IPS DF 6.9 (cell line): ENCODE measurements around the gene NECTIN1.
A peak's percentile ranks its signal among the peaks of the same experiment; 100 is the strongest.

Experiments used
- DNase-seq: peaks from one replicate; pipeline ENCODE4 v3.0.0-alpha.2; 2013; ENCODE audit warnings: low read depth, low spot score
- H3K27ac ChIP-seq: one replicate; pipeline ENCODE4 v1.5.1; 2013; ENCODE audit warnings: low read length, control low read depth
- H3K27me3 ChIP-seq: 2 replicates; pipeline ENCODE4 v1.6.1; 2013; ENCODE audit warnings: mild to moderate bottlenecking, low read length; ENCODE audit not compliant: control insufficient read depth, insufficient read depth
- H3K36me3 ChIP-seq: 2 replicates; pipeline ENCODE4 v1.6.1; 2013; ENCODE audit warnings: low read length; ENCODE audit not compliant: control insufficient read depth, insufficient read depth
- H3K4me1 ChIP-seq: 2 replicates; pipeline ENCODE4 v1.6.1; 2013; ENCODE audit warnings: low read length; ENCODE audit not compliant: control insufficient read depth, insufficient read depth
- H3K4me3 ChIP-seq: 2 replicates; pipeline ENCODE4 v1.5.1; 2013; ENCODE audit warnings: mild to moderate bottlenecking, low read length
- H3K9me3 ChIP-seq: 2 replicates; pipeline ENCODE4 v1.6.1; 2013; ENCODE audit warnings: low read length, inconsistent platforms; ENCODE audit not compliant: control insufficient read depth, insufficient read depth
- WGBS: extraction: QIAGEN DNeasy Blood & Tissue Kit; methylation state at CpG from one replicate; pipeline ENCODE4 v1.1.7; 2013; ENCODE audit warnings: mixed read lengths, missing lambda C conversion rate; ENCODE audit not compliant: insufficient read length, insufficient coverage; 5-methylcytosine and 5-hydroxymethylcytosine counted together

Gene NECTIN1

GRCh38 chr11:119728651-119729580 lies at the start of gene NECTIN1:
TSS of gene NECTIN1 (minus strand) at chr11:119729200. CDS start at chr11:119728553, 647 bp downstream.
- H3K27ac ChIP-seq, result no peak within 1 kb of the TSS
- H3K4me3 ChIP-seq, result peak within 1 kb of the TSS; percentile 85
- no peaks in the 10 kb centered on the region for H3K9me3 ChIP-seq
- WGBS, result no CpG with 5 or more reads among the region's 128 CpGs
- no peaks in the 10 kb centered on the region for H3K36me3 ChIP-seq
- H3K27me3 ChIP-seq, result no peaks in the 10 kb centered on the region
- H3K4me1 ChIP-seq, result peaks cover 13% of the 10 kb centered on the region
- no peak for DNase-seq

DNA sequence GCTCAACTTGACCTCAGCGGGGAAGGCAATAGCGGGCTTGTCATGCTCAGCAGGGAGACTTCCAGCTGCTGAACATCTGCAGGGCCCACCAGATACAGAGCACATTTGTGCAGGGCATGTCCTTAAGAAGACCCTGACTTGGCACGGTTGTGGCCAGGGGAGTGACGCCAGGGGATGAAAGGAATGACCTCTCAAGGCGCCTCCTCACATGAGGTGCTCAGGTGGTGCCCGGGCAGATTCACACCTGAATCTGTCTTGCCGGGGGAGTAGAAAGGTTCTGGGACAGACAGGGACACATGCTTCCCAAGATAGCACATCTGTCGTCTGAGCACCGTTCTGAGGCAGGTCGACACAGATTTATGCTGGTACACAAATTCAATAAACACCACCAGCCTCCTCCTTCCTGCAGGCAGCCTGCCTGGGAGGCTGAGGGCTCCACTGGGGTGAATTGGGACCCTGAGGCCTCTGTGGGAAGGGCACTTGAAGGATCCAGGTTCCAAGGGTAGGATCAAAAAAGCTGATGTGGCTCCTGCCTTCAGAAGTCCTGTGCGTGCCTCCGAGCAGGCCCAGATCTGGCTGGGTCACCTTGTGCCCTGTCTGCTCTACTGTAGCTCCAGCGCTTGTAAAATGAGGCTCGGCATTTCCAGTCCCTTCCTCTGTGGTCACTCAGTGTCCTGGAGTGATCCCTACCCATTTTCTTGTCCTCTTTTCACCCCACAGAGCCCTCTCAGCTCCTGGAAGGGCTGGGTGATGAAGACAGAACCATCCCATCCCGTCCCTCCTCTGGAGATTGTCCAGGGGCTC lies 49.6 kb upstream of the NECTIN1 start:
- no peak for DNase-seq
- H3K27me3 ChIP-seq, result no peaks in the 10 kb centered on the region
- H3K9me3 ChIP-seq, result no peaks in the 10 kb centered on the region
- no peaks in the 10 kb centered on the region for H3K4me1 ChIP-seq
- no peaks in the 10 kb centered on the region for H3K36me3 ChIP-seq
- no CpG with 5 or more reads among the region's 15 CpGs for WGBS
- no peak overlapping the region for H3K27ac ChIP-seq
- H3K4me3 ChIP-seq, result no peak overlapping the region

DNA sequence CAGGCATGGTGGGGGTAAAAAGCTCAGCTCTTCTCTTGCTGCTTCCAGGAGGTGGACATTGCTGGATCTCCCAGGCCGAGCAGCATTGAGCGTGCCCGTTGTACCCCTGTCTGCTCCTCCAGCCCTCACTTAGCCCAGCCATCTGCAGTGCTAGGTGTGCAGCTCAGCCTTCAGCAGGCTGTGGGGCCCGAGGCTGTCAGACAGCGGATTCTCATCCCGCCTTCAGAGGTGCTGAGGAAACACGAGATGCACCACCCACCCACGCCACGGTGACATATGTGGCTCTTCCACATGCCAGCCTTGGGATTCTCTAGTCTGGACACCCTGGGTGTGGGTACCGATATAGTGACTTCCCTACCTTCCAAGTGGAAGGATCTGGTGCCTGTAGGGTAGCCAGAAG lies 48.9 kb upstream of the NECTIN1 start:
- no CpG with 5 or more reads among the region's 10 CpGs for WGBS
- no peaks in the 10 kb centered on the region for H3K4me1 ChIP-seq
- no peak for DNase-seq

GRCh38 chr11:119776651-119777050 lies 47.7 kb upstream of the NECTIN1 start:
- no CpG with 5 or more reads among the region's 5 CpGs for WGBS

More for the DNA sequence above, 48.9 kb upstream of the NECTIN1 start:
- Histone ChIP-seq H3K4me3 (no peak overlapping the region), H3K36me3 (no peaks in the 10 kb centered on the region), H3K9me3 (no peaks in the 10 kb centered on the region), H3K27ac (no peak overlapping the region), H3K27me3 (no peaks in the 10 kb centered on the region)

GRCh38 chr11:119776031-119776636 lies 47.1 kb upstream of the NECTIN1 start:
- Histone ChIP-seq H3K9me3 (no peaks in the 10 kb centered on the region), H3K4me3 (no peak overlapping the region), H3K4me1 (no peaks in the 10 kb centered on the region), H3K36me3 (no peaks in the 10 kb centered on the region), H3K27me3 (no peaks in the 10 kb centered on the region), H3K27ac (no peak overlapping the region)
- no CpG with 5 or more reads among the region's 4 CpGs for WGBS
- no peak for DNase-seq

More at GRCh38 chr11:119776651-119777050, 47.7 kb upstream of the NECTIN1 start:
- Histone ChIP-seq H3K9me3 (no peaks in the 10 kb centered on the region), H3K27me3 (no peaks in the 10 kb centered on the region), H3K4me3 (no peak overlapping the region), H3K27ac (no peak overlapping the region), H3K4me1 (no peaks in the 10 kb centered on the region), H3K36me3 (no peaks in the 10 kb centered on the region)
- no peak for DNase-seq

GRCh38 chr11:119774172-119774763 lies 45.3 kb upstream of the NECTIN1 start:
- WGBS, result no CpG with 5 or more reads among the region's 1 CpG
- Histone ChIP-seq H3K36me3 (no peaks in the 10 kb centered on the region), H3K9me3 (no peaks in the 10 kb centered on the region), H3K4me1 (no peaks in the 10 kb centered on the region), H3K4me3 (no peak overlapping the region), H3K27me3 (no peaks in the 10 kb centered on the region; the same call in 1 of the 2 replicates), H3K27ac (no peak overlapping the region)
- no peak for DNase-seq

DNA sequence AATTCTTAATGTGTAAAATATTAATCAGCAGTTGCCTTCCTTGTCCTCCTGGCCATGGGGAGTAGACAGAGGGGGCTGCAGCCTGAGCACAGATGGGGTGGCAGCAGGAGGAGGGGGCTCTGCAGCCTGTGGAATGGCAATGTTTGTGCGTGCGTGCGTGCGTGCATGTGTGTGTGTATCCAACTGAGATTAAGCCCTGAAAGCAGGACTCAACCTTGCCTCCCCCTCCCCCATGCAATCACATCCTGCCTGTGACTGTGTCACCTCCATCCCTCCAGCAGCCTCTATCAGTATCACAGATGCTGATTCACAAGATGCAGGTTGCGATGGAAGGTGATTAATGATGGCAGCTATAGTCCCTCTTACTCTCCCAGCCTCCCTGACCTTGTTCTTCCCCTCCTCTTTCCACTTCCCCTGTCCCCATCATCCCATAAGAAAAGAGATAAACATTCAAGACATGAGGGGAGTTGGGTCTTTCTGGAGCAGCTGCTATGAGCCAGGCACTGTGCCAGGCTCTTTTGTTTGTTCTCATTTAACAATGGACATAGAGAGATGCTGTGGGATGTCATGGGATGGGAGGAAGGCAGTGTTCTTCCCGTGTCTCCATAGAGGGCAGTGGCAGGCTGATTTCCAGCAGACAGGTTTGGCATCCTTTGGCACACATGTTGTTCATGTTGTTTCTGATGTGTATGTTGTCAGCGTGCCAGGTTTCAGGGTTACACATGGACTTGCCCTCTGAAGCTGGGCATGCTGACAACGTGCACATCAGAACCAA lies 43.8 kb upstream of the NECTIN1 start:
- Histone ChIP-seq H3K27me3 (no peaks in the 10 kb centered on the region; the same call in 1 of the 2 replicates), H3K9me3 (no peaks in the 10 kb centered on the region), H3K36me3 (no peaks in the 10 kb centered on the region), H3K4me3 (no peak overlapping the region), H3K4me1 (no peaks in the 10 kb centered on the region), H3K27ac (no peak overlapping the region)
- WGBS, result no CpG with 5 or more reads among the region's 8 CpGs
- no peak for DNase-seq

DNA sequence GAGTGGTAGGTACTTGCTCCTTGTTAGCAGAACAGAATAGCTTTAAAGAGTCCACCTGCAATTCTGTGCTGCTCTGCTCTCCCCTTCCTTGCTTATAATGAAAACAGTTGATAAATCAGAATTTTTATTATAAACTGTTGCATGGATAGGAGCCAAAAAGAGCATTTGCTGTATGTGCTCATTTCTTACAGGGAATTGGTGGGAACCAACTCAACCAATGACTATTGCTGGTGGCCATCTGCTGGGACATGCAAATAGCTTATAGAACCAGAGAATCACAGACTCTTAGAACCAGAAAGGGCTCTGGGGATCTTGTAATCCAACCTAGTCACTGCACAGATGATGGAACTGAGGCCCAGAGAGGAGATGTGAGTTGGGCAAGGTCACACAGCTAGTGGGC lies 43.1 kb upstream of the NECTIN1 start:
- H3K4me3 ChIP-seq, result no peak overlapping the region
- H3K4me1 ChIP-seq, result no peaks in the 10 kb centered on the region
- DNase-seq, result no peak
- no peaks in the 10 kb centered on the region; the same call in 1 of the 2 replicates for H3K27me3 ChIP-seq
- H3K36me3 ChIP-seq, result no peaks in the 10 kb centered on the region
- no peaks in the 10 kb centered on the region for H3K9me3 ChIP-seq
- no peak overlapping the region for H3K27ac ChIP-seq

GRCh38 chr11:119771172-119771770 lies 42.3 kb upstream of the NECTIN1 start:
- H3K36me3 ChIP-seq, result no peaks in the 10 kb centered on the region
- H3K27ac ChIP-seq, result no peak overlapping the region
- WGBS, result 100% methylated on average over 2 of the region's 9 CpGs
- H3K4me1 ChIP-seq, result no peaks in the 10 kb centered on the region
- H3K27me3 ChIP-seq, result no peaks in the 10 kb centered on the region; the same call in 1 of the 2 replicates
- no peak overlapping the region for H3K4me3 ChIP-seq
- H3K9me3 ChIP-seq, result no peaks in the 10 kb centered on the region
- no peak for DNase-seq
